CD14-positive monocyte (primary cell): ENCODE measurements around the gene TICAM2. TPM values are rescaled to one million over a fixed set of nuclear protein-coding genes. Genes with fewer than 3 reads are reported as not detected.

Experiments used
- DNase-seq, 3 donors: peaks; one replicate each; pipeline ENCODE4 v3.0.0-alpha.2; 2011 to 2022
- H2AFZ ChIP-seq: 2 replicates; pipeline ENCODE4 v1.6.0; 2012; ENCODE audit warnings: mild to moderate bottlenecking, low read depth, low read length, inconsistent platforms; ENCODE audit not compliant: insufficient read depth, poor library complexity, severe bottlenecking
- H3K27ac ChIP-seq, 2 donors: 1 replicate in 1 of 2; 2 replicates in 1 of 2; pipeline ENCODE4 v1.5.1; 2012 to 2013; ENCODE audit warnings: low read length in 2 of 2, control low read depth in 1 of 2, inconsistent platforms in 1 of 2, low read depth in 1 of 2, mild to moderate bottlenecking in 1 of 2
- H3K27me3 ChIP-seq, 2 donors: one replicate each; pipeline versions ENCODE4 v1.6.0 to v1.6.1; 2011 to 2013; ENCODE audit warnings: low read length in 2 of 2; ENCODE audit not compliant: control insufficient read depth in 2 of 2, insufficient read depth in 2 of 2
- H3K36me3 ChIP-seq, 2 donors: replicated peaks in 1 of 2; 1 replicate in 1 of 2; 2 replicates in 1 of 2; pipeline versions ENCODE4 v1.5.1 to v1.6.1; 2012 to 2013; ENCODE audit warnings: low read length in 2 of 2, control low read depth in 1 of 2, inconsistent platforms in 1 of 2, mild to moderate bottlenecking in 1 of 2; ENCODE audit not compliant: insufficient read depth in 2 of 2, control insufficient read depth in 1 of 2
- H3K4me1 ChIP-seq, 2 donors: 1 replicate in 1 of 2; 2 replicates in 1 of 2; pipeline versions ENCODE4 v1.5.1 to v1.6.1; 2012 to 2013; ENCODE audit warnings: low read length in 2 of 2, control low read depth in 1 of 2, inconsistent platforms in 1 of 2, mild to moderate bottlenecking in 1 of 2, moderate library complexity in 1 of 2; ENCODE audit not compliant: insufficient read depth in 2 of 2, control insufficient read depth in 1 of 2
- H3K4me2 ChIP-seq: replicated peaks from 2 replicates; pipeline ENCODE3; 2012; ENCODE audit warnings: low read length, moderate library complexity, mild to moderate bottlenecking; ENCODE audit not compliant: poor library complexity, severe bottlenecking; ENCODE audit errors: extremely low read depth
- H3K4me3 ChIP-seq, 3 experiments: fragments of 200-600 bp in 1 of 3; sonication (generic) in 1 of 3; replicated peaks in 1 of 3; 1 replicate in 2 of 3; 2 replicates in 1 of 3; pipeline ENCODE4 v1.5.1; 2011 to 2013; ENCODE audit warnings: low read length in 3 of 3, mild to moderate bottlenecking in 3 of 3, control low read depth in 2 of 3, low read depth in 2 of 3, inconsistent platforms in 1 of 3, moderate library complexity in 1 of 3
- H3K79me2 ChIP-seq: 2 replicates; pipeline ENCODE4 v1.6.0; 2012; ENCODE audit warnings: mild to moderate bottlenecking, control low read depth, inconsistent platforms, low read length, moderate library complexity; ENCODE audit not compliant: insufficient read depth
- H3K9ac ChIP-seq: 2 replicates; pipeline ENCODE4 v1.6.0; 2017; ENCODE audit warnings: low read length, mild to moderate bottlenecking; ENCODE audit not compliant: insufficient read depth, poor library complexity, severe bottlenecking
- H3K9me3 ChIP-seq, 2 donors: replicated peaks in 1 of 2; 1 replicate in 1 of 2; 2 replicates in 1 of 2; pipeline versions ENCODE4 v1.5.1 to v1.6.1; 2012 to 2013; ENCODE audit warnings: low read length in 2 of 2, control low read depth in 1 of 2; ENCODE audit not compliant: control insufficient read depth in 1 of 2, insufficient read depth in 1 of 2
- H4K20me1 ChIP-seq: 2 replicates; pipeline ENCODE4 v1.6.0; 2012; ENCODE audit warnings: mild to moderate bottlenecking, low read length, control low read depth, moderate library complexity; ENCODE audit not compliant: insufficient read depth
- H3K27ac Mint-ChIP-seq, 7 donors: one replicate each; pipeline ENCODE4 v1.8.0; 2020; ENCODE audit warnings: mild to moderate bottlenecking in 7 of 7, mixed read lengths in 7 of 7, moderate library complexity in 6 of 7, inconsistent platforms in 2 of 7
- H3K27me3 Mint-ChIP-seq, 3 donors: one replicate each; pipeline ENCODE4 v1.8.0; 2021 to 2022; ENCODE audit warnings: low read depth in 3 of 3, mild to moderate bottlenecking in 3 of 3, mixed read lengths in 3 of 3, moderate library complexity in 3 of 3, inconsistent platforms in 1 of 3
- H3K36me3 Mint-ChIP-seq, 2 donors: one replicate each; pipeline ENCODE4 v1.8.0; 2020; ENCODE audit warnings: mixed read lengths in 2 of 2, inconsistent platforms in 1 of 2, mild to moderate bottlenecking in 1 of 2
- H3K4me1 Mint-ChIP-seq: one replicate; pipeline ENCODE4 v1.8.0; 2020; ENCODE audit warnings: mild to moderate bottlenecking, mixed read lengths
- H3K4me3 Mint-ChIP-seq, 2 donors: one replicate each; pipeline ENCODE4 v1.8.0; 2020; ENCODE audit warnings: mild to moderate bottlenecking in 2 of 2, mixed read lengths in 2 of 2, moderate library complexity in 1 of 2
- H3K9me3 Mint-ChIP-seq, 7 donors: one replicate each; pipeline ENCODE4 v1.8.0; 2020 to 2022; ENCODE audit warnings: mixed read lengths in 7 of 7, mild to moderate bottlenecking in 6 of 7, moderate library complexity in 6 of 7, inconsistent platforms in 2 of 7
- CTCF ChIP-seq: fragments of 200-600 bp; IDR thresholded peaks from one replicate; pipeline ENCODE4 v1.8.0; 2022; ENCODE audit warnings: antibody characterized with exemption, mild to moderate bottlenecking
- WGBS: methylation state at CpG from one replicate; pipeline ENCODE4 v1.1.5; 2013; ENCODE audit warnings: missing lambda C conversion rate; ENCODE audit not compliant: insufficient coverage; 5-methylcytosine and 5-hydroxymethylcytosine counted together
- intact Hi-C, 2 donors: fragments of 100-400 bp; cut with micrococcal nuclease; formaldehyde crosslinking; loops; one replicate each; pipeline versions ENCODE4 v1.15.0 to v1.15.1; 2023
- polyA plus RNA-seq, 3 donors: library from polyadenylated mRNA; depleted of rRNA in 1 of 3; unstranded in 2 of 3; stranded (reverse) in 1 of 3; fragments of 300-500 nt in 2 of 3; fragments of >200 nt in 1 of 3; fragmentation: Illumina TruSeq in 2 of 3; gene quantifications; 1 replicate in 2 of 3; 2 replicates in 1 of 3; pipeline ENCODE4 v1.2.3, GENCODE V29; 2012 to 2021

The TICAM2 gene
- polyA plus RNA-seq, 3 donors: 3.5 to 25.1 (median 14.6) TPM

DNA sequence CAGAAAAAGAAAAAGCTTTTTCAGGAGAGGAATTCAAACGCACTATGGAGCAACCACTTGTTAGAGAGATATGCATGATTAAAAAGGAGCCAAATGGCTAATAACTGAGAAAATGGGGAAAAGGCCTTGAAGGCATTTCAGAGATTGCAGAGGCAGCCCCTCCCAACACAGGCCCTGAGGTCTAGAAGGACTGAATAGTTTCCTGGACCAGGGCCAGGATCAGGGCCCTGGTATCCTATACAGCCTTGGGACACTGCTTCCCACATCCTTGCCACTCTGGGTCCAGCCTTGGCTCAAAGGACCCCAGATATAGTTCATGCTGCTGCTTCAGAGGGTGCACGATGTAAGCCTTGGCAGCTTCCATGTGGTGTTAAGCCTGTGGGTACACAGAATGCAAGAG, 37.0 kb downstream of the TICAM2 start:
- TF ChIP-seq CTCF: no peak
- intact Hi-C loops: no loop called here
- WGBS: 100% methylated on average over 1 of the region's 2 CpGs

DNA sequence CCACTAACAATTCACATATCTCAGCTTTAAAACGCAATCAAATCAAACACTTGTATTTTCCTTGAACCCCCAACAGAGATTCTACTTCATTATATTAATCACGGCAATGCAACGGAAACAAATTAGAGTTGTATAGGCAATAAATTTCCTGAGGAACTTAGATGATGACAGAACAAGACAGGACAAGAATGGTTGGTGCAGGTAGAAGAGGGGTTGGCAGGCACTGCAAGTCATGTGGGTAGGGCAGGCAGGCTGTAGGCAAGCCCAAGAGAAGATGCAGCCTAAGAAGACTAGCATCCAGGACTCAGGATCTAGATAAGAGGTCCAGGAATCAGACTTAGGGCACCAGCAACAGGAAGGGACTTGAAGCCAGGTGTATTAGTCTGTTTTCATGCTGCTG, 41.1 kb downstream of the TICAM2 start:
- Histone ChIP-seq H3K36me3 (no peaks in the 10 kb centered on the region), H3K4me2 (no peak overlapping the region)

More for the DNA sequence above, 37.0 kb downstream of the TICAM2 start:
- H3K9me3 ChIP-seq: no peaks in the 10 kb centered on the region
- no peaks in the 10 kb centered on the region for H3K36me3 ChIP-seq
- no peaks in the 10 kb centered on the region for H3K4me1 ChIP-seq
- DNase-seq: no peak
- no peaks in the 10 kb centered on the region for H3K36me3 Mint-ChIP-seq
- peaks cover under 1 to 4% (median 2%) of the 10 kb centered on the region in 3 donors for H3K27me3 Mint-ChIP-seq
- no peak overlapping the region for H3K4me3 Mint-ChIP-seq
- no peaks in the 10 kb centered on the region for H4K20me1 ChIP-seq
- H3K27ac ChIP-seq: no peak overlapping the region
- H3K4me3 ChIP-seq: no peak overlapping the region
- H3K4me1 Mint-ChIP-seq: no peaks in the 10 kb centered on the region
- no peak overlapping the region for H3K9ac ChIP-seq
- H3K9me3 Mint-ChIP-seq: peaks cover 0 to 7% (median 0%) of the 10 kb centered on the region in 7 donors
- H3K4me2 ChIP-seq: no peak overlapping the region
- no peaks in the 10 kb centered on the region for H3K79me2 ChIP-seq
- H2AFZ ChIP-seq: no peak overlapping the region
- H3K27me3 ChIP-seq: no peaks in the 10 kb centered on the region
- H3K27ac Mint-ChIP-seq: no peak overlapping the region

More for the DNA sequence above, 41.1 kb downstream of the TICAM2 start:
- no peaks in the 10 kb centered on the region for H3K36me3 Mint-ChIP-seq
- Histone ChIP-seq H3K4me3 (no peak overlapping the region), H3K79me2 (no peaks in the 10 kb centered on the region), H3K27me3 (no peaks in the 10 kb centered on the region), H2AFZ (no peak overlapping the region), H3K9ac (no peak overlapping the region), H3K4me1 (no peaks in the 10 kb centered on the region), H3K27ac (no peak overlapping the region), H3K9me3 (no peaks in the 10 kb centered on the region), H4K20me1 (no peaks in the 10 kb centered on the region)
- intact Hi-C loops: no loop called here
- no peak for TF ChIP-seq CTCF
- no peak for DNase-seq
- peaks cover 2 to 4% (median 2%) of the 10 kb centered on the region in 3 donors for H3K27me3 Mint-ChIP-seq
- H3K4me3 Mint-ChIP-seq: no peak overlapping the region
- H3K27ac Mint-ChIP-seq: no peak overlapping the region
- no CpG with 5 or more reads among the region's 3 CpGs for WGBS
- H3K4me1 Mint-ChIP-seq: peaks cover 4% of the 10 kb centered on the region
- H3K9me3 Mint-ChIP-seq: peaks cover 0 to 9% (median 1%) of the 10 kb centered on the region in 7 donors
